NT2/D1 (cell line): ENCODE data around the gene PTP4A1.

Experiments
- YY1 ChIP-seq: IDR thresholded peaks from 2 replicates; pipeline ENCODE4 v1.6.1; 2011; ENCODE audit not compliant: insufficient read length, insufficient read depth
- ZNF274 ChIP-seq: IDR thresholded peaks from 2 replicates; pipeline ENCODE4 v1.6.1; 2011; ENCODE audit warnings: mild to moderate bottlenecking, low read depth, low read length

- TF ChIP-seq ZNF274 (no peak), YY1 (no peak)
Observed at GRCh38 chr6:63553900-63554299, 18.4 kb upstream of the PTP4A1 start.
